ENCODE measurements around the gene ZNF860. TPM values are rescaled to one million over a fixed set of nuclear protein-coding genes. Genes with fewer than 3 reads are reported as not detected.
"Not testable (repeated sequence)": the region's sequence is repeated elsewhere in the genome, so short reads cannot be mapped to it uniquely, and the experiment has no call there.

Gene ZNF860
- total RNA-seq, 1 experiment from 2014 or later = 0.75 TPM

- DNase-seq (ENCODE audit: low read depth) = no peak
Observed at GRCh38 chr3:31996195-31996594, 14.6 kb downstream of the ZNF860 start.

GRCh38 chr3:31997500-31997899 is 15.9 kb downstream of the ZNF860 start:
- DNase-seq (ENCODE audit: low read depth) = no peak

DNA sequence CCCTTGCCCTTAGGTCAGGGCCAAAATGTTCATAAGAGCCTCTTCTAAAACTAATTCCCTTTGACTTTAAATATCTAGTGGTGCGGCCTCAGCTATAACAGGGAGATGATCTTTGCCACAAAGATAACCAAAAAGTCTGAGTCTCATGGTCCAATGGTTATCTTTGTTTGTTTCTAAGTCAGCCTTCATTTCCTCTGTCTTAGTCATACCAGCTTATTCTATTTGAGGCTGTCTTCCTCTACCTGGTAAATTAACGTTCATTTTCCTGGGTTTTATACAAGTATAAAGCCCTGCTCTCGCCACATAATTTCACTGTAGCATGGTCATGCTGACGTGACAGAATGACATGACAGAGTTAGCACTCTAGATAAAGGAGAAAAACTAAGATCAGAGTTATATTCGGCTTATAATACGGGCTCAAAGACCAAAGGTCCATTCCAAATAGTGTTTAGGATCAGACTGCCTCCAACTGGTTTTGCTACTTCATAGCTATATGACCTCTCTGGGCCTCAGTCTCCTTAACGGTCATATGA is 18.4 kb downstream of the ZNF860 start:
- no peak for DNase-seq (ENCODE audit: low read depth)

DNA sequence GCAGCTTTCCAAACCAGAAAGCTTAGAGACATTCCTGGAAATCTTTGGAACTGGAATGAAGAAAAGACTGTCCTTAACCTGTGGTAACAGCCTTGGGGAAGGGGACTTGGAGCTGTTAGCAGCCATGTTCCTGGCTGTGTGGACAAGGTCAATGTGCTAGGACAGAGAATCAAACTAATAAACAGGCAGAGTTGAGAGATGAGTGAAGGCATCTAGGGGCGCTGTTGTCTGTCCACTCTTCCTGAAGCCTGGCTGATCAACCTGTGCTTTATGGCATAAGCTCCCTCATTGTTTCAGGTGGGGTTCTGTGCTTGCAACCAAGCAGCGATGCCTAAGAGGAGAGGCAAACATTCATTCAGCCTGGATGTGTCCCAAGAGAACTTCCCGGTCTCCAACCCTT is 19.3 kb downstream of the ZNF860 start:
- no peak for DNase-seq (ENCODE audit: low read depth)

GRCh38 chr3:32002561-32003368 is 21.2 kb downstream of the ZNF860 start:
- peak; percentile 10 for DNase-seq (ENCODE audit: low read depth)

- no peak for DNase-seq (ENCODE audit: low read depth)
Observed at GRCh38 chr3:32003380-32003779, 21.8 kb downstream of the ZNF860 start.

- DNase-seq (ENCODE audit: low read depth) = peak; percentile 8
Observed at GRCh38 chr3:32004113-32004765, 22.7 kb downstream of the ZNF860 start.

DNA sequence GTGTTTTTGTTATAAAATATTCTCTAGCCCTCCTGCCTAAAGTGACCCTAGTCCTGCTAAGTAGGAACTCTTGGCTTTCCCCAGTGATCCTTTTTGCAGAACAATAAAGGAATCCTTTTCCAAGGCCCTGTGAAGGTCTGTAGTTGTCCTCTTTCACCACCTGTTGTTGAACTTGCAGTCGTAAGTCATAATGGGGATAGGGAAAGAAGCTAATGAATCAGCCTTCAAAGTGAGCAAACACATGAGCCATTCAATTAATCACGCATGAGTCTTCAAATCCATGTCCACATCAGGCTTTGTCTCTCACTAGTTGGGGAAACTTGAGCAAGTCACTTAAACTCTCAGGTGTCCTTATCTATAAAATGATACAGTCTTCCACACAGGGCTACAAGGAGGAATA is 27.6 kb downstream of the ZNF860 start:
- peak; percentile 86 for DNase-seq (ENCODE audit: low read depth)

DNA sequence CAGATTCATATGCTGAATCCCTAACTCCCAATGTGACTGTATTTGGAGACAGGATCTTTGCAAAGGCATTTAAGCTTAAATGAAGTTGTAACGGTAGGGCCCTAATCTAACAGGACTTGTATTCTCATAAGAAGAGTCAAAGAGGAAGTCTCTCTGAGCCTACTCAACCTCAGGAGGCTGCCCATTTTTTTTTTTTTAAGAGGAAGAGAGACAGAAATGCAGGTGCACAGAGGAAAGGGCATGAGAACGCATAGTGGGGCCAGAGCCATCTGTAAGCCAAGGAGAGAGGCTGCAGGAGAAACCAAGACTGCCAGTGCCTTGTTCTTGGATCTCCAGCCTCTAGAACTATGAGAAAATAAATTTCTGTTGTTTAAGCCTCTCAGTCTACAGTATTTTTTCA is 28.4 kb downstream of the ZNF860 start:
- DNase-seq (ENCODE audit: low read depth) = no peak

DNA sequence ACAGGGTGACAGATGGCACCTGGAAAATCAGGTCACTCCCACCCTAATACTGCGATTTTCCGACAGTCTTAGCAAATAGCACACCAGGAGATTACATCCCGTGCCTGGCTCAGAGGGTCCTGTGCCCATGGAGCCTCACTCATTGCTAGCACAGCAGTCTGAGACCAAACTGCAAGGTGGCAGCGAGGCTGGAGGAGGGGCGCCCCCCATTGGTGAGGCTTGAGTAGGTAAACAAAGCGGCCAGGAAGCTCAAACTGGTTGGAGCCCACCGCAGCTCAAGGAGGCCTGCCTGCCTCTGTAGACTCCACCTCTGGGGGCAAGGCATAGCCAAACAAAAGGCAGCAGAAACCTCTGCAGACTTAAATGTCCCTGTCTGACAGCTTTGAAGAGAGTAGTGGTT is 29.1 kb downstream of the ZNF860 start:
- DNase-seq (ENCODE audit: low read depth) = not testable (repeated sequence)

- not testable (repeated sequence) for DNase-seq (ENCODE audit: low read depth)
Observed at GRCh38 chr3:32015638-32016037, 34.1 kb downstream of the ZNF860 start.

DNA sequence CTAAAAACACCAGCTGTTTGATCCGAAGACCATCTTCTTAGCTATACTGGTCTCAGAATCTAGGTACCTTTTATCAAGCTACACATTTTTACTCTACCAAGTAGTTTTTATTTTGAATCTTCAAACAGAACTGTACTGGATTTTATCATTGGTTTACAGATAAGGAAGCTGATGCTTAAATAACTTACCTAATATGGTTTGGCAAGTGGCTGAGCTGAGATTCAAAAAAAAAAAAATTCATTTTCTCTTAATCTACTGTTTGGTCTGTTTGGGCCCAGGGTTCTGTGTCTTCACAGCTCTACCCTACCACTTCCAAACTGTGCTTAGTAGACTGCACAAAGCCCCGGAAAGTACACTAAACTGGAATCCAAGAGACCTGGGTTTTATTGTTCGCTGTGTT is 35.7 kb downstream of the ZNF860 start:
- DNase-seq (ENCODE audit: low read depth) = no peak

GRCh38 chr3:32018757-32019564 is 37.4 kb downstream of the ZNF860 start:
- DNase-seq (ENCODE audit: low read depth) = peak; percentile 54

GRCh38 chr3:32021155-32021554 is 39.6 kb downstream of the ZNF860 start:
- no peak for DNase-seq (ENCODE audit: low read depth)

- DNase-seq (ENCODE audit: low read depth) = no peak
Observed at GRCh38 chr3:32021748-32022147, 40.2 kb downstream of the ZNF860 start.

DNA sequence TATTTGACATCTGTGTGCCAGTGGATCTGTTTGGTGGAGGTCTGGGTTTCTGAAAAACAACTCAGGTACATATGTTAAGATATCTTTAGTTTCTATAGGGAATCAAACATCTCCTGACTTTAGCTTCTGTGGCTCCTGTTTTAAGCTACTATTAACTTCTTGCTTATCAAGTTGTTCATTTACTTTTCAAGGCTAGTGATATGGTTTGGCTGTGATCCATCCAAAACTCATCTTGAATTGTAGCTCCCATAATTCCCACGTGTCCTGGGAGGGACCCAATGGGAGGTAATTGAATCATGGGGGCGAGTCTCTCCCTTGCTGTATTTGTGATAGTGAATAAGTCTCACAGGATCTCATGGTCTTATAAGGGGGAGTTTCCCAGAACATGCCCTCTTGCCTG is 41.4 kb downstream of the ZNF860 start:
- no peak for DNase-seq (ENCODE audit: low read depth)

DNA sequence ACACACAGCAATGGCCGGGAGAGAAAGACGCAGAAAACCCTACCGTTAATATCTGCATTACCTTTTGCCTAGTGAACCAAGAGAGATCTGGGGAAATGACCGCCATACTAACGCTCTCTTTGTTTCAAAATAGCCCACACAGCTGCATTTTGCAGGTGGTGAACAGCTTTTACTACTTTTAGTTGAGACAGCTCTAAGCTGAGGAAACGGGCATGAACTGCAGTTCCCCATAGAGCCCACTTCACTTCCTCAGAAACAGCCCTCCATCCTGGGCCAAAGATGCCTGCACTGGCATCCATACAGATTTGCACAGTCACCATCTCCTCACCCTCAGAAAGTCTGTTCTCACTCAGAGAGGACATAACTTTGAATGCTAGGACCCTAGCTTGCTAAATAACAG is 45.0 kb downstream of the ZNF860 start:
- DNase-seq (ENCODE audit: low read depth) = no peak

GRCh38 chr3:32037932-32038267 is 56.4 kb downstream of the ZNF860 start:
- no peak for DNase-seq (ENCODE audit: low read depth)

GRCh38 chr3:32041316-32041715 is 59.8 kb downstream of the ZNF860 start:
- DNase-seq (ENCODE audit: low read depth) = no peak

Measured in LHCN-M2 (cell line).